ENCODE data around the gene APOL4.

DNA sequence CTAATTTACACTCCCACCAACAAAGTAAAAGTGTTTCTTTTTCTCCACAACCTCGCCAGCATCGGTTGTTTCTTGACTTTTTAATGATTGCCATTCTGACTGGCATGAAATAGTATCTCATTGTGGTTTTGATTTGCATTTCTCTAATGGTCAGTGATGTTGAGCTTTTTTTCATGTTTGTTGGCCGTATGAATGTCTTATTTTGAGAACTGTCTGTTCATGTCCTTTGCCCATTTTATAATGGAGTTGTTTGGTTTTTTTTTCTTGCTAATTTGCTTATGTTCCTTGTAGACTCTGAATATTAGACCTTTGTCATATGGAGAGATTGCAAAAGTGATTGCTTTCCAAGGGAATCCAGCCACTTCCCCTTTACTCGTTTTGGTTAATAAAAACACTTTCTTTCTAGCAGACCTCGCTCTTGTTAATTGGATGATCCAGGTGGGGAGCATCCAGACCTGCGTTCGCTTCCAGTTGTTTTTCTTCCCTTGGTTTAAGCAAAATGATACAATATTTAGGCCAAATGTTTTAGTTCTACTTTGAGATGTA is 17.1 kb upstream of the APOL4 start:
- TF ChIP-seq, protein P1, sequence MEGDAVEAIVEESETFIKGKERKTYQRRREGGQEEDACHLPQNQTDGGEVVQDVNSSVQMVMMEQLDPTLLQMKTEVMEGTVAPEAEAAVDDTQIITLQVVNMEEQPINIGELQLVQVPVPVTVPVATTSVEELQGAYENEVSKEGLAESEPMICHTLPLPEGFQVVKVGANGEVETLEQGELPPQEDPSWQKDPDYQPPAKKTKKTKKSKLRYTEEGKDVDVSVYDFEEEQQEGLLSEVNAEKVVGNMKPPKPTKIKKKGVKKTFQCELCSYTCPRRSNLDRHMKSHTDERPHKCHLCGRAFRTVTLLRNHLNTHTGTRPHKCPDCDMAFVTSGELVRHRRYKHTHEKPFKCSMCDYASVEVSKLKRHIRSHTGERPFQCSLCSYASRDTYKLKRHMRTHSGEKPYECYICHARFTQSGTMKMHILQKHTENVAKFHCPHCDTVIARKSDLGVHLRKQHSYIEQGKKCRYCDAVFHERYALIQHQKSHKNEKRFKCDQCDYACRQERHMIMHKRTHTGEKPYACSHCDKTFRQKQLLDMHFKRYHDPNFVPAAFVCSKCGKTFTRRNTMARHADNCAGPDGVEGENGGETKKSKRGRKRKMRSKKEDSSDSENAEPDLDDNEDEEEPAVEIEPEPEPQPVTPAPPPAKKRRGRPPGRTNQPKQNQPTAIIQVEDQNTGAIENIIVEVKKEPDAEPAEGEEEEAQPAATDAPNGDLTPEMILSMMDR (IDR thresholded peaks at IDR 0.05): no peak
- no peak for TF ChIP-seq POLR2A (IDR thresholded peaks at IDR 0.05)
